HuH-7 (cell line): ENCODE measurements around the gene IFTAP.
"Not testable (repeated sequence)": the region's sequence is repeated elsewhere in the genome, so short reads cannot be mapped to it uniquely, and the experiment has no call there.

ENCODE experiments used
- DNase-seq: peaks from one replicate; pipeline ENCODE4 v3.0.0; 2011; ENCODE audit warnings: low spot score

Gene IFTAP

GRCh38 chr11:36638556-36638955 is 44.3 kb downstream of the IFTAP start:
- DNase-seq: no peak

GRCh38 chr11:36657610-36658267 is 63.4 kb downstream of the IFTAP start:
- DNase-seq: no peak

GRCh38 chr11:36661359-36661758 is 67.1 kb downstream of the IFTAP start:
- DNase-seq: not testable (repeated sequence)

GRCh38 chr11:36672815-36673450 is 78.6 kb downstream of the IFTAP start:
- no peak for DNase-seq

GRCh38 chr11:36679547-36679946 is 85.2 kb downstream of the IFTAP start:
- not testable (repeated sequence) for DNase-seq

- DNase-seq: no peak
Measured at GRCh38 chr11:36683818-36684217, 89.5 kb downstream of the IFTAP start.

- no peak for DNase-seq
Measured at GRCh38 chr11:36684840-36685801, 90.8 kb downstream of the IFTAP start.

- no peak for DNase-seq
Measured at GRCh38 chr11:36688132-36688531, 93.8 kb downstream of the IFTAP start.

- no peak for DNase-seq
Measured at GRCh38 chr11:36688571-36689291, 94.4 kb downstream of the IFTAP start.

- DNase-seq: no peak
Measured at GRCh38 chr11:36689442-36689841, 95.1 kb downstream of the IFTAP start.

GRCh38 chr11:36692704-36693103 is 98.4 kb downstream of the IFTAP start:
- DNase-seq: no peak

- DNase-seq: no peak
Measured at GRCh38 chr11:36693139-36693843, 99.0 kb downstream of the IFTAP start.

GRCh38 chr11:36695111-36695510 is 100.8 kb downstream of the IFTAP start:
- DNase-seq: no peak

GRCh38 chr11:36695571-36695970 is 101.3 kb downstream of the IFTAP start:
- DNase-seq: no peak

- DNase-seq: no peak
Measured at GRCh38 chr11:36696550-36696949, 102.2 kb downstream of the IFTAP start.

- DNase-seq: no peak
Measured at GRCh38 chr11:36699271-36699670, 105.0 kb downstream of the IFTAP start.

- DNase-seq: no peak
Measured at GRCh38 chr11:36700246-36700645, 105.9 kb downstream of the IFTAP start.

- peak; percentile 83 for DNase-seq
Measured at GRCh38 chr11:36702330-36703054, 108.2 kb downstream of the IFTAP start.

- DNase-seq: no peak
Measured at GRCh38 chr11:36703055-36703404, 108.7 kb downstream of the IFTAP start.
